Measurements from ENCODE around the gene AIF1L.

AIF1L gene

DNA sequence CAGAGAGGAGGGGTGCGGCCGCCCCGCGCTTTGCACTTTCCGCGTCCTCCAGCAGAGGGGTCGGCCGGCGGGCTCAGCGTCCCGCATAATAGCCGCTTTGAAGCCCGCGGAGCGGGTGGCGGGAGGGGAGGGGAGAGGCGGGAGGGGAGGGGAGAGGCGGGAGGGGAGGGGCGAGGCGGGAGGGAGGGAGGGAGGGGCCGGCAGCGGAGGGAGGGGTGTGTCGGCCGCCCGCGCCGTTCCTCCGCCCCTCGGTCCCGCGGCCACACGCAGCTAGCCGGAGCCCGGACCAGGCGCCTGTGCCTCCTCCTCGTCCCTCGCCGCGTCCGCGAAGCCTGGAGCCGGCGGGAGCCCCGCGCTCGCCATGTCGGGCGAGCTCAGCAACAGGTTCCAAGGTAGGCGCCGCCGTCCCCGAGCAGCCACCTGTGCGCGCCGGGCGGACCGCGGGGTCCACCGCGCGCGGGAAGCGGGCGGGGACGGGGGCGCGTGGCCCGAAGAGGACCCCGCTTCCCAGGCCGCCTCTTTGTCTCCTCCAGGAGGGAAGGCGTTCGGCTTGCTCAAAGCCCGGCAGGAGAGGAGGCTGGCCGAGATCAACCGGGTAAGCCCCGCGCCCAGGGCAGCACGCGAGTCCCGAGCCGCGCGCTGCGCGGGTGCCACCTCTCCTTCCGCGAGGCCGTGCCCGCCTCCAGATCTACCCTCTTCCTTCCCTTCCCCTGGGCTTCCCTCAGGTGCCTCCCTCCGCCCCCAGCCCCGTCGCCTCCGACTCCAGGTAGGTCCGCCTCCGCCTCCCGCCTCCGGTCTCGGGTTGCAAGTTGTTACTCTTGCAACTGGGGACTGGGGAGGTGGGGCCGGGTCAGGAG, at the start of gene AIF1L:
Gene AIF1L (plus strand): TSS at position 263 of the 857 bp plus-strand sequence. CDS start 99 bp downstream, at position 362.
- no peak for DNase-seq

DNA sequence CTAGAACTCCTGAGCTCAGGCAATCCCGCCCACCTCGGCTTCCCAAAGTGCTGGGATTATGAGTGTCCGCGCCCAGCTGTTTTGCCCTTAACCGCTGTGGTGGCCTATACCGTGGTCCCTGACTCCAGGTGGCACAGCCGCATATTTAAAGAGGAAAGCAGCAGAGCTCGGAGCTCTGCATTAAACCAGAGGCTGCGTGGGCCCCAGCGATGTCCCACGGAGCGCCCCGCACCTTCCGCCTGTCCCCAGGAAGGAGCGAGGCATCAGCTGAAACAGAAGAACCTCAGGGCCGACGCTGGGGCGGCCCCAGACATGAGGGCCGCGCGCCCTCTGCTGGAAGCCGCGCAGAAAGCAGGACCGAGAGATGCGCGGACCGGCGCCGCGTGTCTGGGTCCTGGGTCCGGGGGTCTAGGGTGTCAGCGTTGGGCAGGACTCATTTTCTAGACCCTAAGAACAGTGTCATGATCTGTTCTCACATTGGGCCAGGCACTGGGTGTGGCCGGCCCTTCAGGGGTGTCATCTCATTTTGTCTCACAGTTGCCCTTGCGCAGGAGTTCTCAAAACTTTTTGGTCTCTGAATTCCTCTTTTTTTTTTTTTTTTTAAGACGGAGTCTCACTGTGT, 49.6 kb upstream of the AIF1L start:
- DNase-seq, result peak; percentile 58

DNA sequence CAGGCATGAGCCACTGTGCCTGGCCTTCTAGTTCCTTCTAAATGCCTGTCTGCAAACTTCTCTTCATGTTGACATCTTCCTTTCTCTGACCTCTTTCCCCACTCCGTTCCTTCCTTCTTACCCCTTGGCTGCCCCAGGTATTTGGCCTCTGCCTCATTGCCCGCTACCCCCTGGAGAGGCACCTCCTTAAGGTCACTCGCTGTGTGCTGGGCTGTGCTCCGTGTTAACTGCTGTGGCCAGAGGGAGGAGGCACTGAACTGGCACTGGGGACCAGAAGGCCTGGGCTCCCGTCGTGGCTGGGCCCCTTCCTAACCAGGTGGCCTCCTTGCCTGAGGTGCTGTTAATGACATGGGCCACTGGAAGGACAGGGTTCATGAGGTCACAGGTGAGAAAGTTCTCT, 48.0 kb upstream of the AIF1L start:
- DNase-seq, result no peak

DNA sequence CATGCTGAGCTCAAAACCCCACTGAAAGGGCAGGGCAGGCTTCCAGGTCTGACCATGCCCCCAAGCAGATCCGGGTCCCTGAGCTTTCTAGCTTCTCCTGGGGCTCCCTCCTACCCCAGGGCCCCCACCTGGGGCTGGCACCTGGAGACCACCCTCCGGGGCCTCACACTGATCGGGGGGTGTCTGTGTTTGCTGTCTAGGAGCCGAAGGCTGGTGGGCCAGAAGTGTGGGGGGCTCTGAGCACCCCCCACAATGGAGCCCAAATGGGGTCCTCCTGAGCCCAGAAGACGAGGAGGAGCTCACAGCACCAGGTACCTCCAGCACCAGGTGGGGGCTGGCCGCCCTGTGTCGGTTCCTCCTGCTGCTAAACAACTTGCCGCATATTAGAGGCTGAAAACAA, 47.5 kb upstream of the AIF1L start:
- DNase-seq, result no peak

DNA sequence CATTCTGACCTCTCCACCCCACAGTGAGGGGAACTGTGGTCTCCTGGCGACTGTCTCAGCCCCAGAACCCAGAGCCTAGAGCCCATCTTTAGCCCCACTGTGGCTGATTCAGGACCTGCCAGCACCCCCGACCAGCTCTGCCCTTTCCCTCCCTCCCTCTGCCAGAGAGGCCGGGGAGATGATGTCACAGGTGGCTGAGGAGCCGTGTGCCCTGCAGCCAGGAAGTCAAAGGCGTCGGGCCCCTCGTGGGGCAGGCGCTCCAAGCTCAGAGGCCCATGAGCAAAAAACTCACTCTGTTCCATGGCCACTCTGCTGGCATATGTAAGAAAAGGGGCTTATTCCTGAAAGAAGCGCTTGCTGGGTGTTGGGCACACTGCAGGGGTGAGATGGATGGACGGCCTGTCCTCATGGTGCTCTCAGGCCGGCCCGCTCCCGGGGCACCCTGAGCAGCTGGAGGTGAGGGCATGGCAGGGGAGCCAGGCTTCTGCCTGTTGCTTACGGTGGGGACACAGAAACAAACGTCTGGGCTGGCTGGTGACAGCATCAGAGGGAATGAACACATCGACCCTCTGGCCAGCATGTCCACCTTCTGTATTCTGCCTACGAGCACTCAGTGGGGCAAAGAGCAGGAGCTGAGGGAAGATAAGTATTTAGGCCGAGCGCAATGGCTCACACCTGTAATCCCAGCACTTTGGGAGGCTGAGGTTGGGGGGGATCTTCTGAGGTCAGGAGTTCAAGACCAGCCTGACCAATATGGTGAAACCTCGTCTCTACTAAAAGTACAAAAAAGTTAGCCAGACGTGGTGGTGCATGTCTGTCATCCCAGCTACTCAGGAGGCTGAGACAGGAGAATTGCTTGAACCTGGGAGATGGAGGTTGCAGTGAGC, 46.3 kb upstream of the AIF1L start:
- DNase-seq, result no peak

DNA sequence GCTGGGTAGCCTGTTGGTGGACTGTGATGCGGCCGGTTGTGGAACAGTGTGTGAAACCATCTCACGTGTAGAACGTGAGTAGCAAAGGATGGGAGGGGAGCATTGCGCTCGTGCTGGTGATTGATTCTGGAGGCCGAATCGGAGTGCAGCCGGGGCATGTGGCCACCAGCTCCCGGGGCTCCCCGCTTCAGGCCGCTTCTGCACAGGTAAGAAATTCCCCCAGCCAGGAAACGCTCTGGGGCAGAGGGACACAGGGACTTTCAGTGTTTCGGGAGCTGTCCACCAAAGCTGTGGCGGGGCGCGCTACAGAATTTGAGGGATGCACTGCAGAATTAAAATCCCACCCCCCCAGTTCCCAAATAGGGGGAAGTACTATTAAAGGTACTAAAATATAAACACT, 45.5 kb upstream of the AIF1L start:
- no peak for DNase-seq

DNA sequence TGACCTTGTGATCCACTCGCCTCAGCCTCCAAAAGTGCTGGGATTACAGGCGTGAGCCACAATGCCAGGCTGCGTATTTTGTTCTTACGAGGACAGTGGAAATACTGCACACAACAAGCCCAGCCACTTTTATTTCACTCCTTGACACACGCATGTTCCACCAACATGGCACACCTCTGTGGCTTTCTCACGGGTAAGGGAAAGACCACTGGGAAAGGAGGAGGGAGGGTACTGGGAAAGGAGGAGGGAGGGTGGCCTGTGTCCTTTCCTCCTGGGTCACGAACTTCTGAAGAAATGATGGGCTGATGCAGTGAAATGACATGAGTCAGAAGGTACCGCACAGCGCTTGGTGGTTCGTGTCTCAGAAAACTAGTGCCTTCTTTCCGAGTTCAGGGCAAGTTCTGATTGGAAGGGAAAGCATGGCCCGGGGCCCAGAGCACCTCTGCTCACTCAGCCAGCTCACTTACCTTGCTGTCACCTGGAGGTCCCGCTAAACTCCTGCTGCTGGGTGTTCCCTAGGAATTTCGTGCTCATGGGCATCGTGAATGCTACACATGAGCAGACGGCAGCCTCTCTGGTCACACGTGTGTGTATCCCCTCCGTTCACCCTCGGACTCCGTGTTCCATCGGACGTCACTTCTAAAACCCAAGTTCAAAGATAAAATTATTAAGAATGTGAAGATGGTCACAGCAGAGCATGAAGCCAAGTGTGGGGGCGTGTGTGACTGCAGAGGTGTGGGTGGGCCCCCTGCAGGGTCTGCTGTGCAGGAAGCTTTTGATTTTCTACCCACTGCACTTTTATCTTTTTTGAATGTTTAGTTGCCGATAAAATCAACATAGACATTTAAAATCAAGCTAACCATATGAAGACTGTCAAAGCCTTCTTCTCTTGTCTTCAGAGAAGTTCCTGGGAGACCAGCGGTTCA, 44.5 kb upstream of the AIF1L start:
- no peak for DNase-seq

DNA sequence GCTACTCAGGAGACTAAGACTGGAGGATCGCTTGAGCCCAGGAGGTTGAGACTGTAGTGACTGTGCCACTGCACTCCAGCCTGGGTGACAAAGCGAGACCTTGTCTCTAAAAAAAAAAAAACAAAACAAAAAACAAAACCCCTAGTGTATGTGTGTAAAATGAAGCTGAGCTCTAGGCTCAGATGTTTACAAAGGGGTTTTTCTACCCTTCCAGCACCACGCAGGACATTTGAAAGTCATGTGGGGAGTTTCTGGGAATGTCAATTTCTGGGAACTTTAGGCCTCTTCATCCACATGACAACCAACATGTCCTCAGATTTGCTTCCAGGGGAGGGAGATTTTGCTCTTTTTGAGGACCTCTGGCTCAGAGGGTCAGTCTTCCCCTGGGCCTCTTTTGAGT, 42.4 kb upstream of the AIF1L start:
- DNase-seq, result no peak

DNA sequence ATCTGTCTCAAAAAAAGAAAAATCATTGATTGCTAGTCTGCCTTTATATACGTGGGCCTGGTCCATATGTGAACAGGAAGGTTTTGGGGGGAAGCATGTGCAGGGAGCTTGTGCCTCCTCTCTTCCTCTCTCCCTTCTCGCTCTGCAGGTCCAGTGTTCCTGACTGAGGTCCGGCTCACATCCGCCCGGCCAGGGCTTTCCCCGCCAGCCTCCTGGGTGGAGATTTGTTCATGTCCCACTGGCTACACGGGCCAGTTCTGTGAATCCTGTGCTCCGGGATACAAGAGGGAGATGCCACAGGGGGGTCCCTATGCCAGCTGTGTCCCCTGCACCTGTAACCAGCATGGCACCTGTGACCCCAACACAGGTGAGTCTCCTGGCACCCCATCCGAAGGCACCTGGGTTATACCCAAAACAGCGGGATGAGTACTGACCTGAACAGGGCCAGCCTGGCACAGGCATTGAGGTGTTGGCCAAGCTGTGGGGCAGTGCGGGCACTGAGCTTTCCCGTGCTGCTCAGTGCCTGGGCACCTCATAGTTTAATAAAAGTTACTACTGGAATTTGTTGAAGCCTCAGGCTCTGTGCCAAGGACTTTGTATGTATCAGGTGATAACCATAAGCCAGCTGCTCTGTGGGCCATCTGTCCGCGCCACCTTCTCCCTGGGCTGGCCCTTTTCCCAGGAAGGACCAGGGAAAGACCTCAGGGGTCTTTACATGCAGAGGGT, 39.4 kb upstream of the AIF1L start:
- DNase-seq, result no peak

DNA sequence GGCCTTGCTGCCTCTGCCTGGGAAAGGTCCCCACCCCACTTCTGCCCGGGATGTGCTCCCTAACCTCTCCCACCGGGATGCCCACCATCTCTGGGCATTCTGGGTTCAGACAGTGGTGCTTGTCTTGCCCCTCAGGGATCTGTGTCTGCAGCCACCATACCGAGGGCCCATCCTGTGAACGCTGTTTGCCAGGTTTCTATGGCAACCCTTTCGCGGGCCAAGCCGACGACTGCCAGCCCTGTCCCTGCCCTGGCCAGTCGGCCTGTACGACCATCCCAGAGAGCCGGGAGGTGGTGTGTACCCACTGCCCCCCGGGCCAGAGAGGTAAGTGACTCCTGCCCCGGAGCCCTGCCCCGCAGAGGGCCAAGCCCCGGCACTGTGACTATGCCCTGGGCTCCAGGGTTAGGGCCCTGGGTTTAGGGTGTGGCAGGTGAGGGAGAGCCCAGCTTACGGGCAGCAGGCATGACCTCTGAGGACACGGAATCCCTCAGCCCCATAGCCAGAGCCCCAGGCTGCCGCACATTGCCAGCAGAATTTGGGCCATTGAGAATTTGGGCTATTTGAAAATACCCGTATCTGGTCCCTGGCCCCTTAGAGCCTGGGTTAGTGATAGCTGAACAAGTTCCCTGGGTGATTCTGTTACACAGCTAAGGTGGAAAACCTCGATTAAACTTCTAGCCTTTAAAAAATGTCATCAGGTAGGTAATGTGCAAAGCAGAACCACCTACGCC, 35.3 kb upstream of the AIF1L start:
- DNase-seq, result no peak

DNA sequence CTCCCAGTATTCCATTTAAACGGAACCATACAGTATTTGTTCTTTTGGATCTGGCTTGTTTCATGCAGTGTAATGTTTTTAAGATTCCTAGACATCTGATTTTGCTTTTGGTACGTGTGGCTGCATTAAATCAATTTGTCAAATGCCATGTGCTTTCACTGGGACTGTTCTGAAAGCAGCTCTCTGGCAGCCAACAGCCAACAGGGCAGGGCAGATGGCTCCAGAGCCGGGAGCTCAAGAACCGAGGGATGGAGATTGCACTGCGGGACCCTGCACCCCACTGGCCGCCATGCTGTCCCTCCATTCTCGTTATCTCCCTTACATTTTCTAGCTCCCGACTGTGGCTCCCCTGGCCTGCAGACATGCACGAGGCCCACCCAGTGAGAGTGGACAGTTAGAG, 33.4 kb upstream of the AIF1L start:
- DNase-seq, result no peak

DNA sequence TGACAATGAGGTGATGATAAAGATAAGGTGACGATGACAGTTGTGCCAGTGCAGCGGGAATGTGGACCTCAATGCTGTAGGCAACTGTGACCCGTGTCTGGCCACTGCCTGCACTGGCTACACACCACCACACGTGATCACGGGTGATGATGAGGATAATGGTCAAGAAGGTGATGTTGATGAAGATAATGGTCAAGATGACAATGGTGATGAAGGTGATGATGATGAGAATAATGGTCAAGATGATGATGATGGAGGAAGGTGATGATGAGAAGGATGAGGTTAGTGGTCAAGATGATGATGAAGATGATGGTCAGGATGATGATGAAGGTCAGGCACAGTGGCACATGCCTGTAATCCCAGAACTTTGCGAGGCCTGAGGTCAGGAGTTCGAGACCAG, 30.7 kb upstream of the AIF1L start:
- DNase-seq, result no peak

DNA sequence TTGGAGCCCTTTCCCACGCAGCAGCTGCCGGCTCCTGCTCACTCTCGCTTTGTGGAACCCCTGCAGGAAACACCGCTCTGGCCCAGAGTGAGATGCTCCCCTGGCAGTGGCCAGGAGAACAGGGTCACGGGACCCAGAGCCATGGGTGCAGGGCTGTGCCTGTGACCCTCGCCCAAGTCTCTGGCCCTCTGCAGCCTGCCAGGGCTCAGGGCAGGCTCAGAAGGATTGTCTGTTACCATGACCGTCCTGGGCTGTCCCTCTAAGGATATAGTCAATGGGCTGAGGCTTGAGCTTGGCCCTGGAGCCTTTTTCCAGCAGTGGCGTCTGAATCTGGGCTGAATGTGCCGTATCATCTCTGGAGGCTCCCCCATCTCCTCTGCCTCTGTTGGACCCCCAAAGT, 28.7 kb upstream of the AIF1L start:
- no peak for DNase-seq

DNA sequence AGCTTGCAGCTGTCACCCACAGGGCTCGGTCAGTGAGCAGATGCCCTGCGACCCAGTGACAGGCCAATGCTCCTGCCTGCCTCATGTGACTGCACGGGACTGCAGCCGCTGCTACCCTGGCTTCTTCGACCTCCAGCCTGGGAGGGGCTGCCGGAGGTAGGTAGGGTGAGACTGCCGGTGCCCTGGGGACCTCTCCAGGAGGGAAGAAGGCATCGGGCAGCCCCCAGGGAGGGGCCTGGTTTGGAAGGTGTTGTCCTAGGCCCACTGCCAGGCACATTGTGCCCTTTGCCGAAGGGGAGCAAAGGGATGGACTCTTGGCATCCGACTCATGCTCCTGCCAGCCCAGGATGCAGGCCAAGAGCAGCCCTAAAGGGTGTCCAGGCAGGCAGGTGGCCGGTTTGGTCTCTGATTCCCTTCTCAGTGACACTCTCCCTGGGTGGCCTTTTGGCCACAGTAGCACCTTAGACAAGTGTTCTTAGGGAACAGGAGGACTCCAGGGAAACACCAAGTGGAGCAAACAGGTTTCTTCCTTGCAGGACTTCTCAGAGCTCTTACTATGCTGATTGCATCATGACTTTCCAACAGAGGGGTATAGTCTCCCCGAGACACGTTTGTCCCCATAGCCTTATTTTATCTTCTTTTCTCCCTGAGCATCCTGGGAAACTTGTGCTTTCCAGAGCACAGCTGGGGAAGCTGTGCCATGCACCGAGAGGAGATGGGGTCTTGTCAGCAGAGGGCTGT, 28.1 kb upstream of the AIF1L start:
- DNase-seq, result no peak

DNA sequence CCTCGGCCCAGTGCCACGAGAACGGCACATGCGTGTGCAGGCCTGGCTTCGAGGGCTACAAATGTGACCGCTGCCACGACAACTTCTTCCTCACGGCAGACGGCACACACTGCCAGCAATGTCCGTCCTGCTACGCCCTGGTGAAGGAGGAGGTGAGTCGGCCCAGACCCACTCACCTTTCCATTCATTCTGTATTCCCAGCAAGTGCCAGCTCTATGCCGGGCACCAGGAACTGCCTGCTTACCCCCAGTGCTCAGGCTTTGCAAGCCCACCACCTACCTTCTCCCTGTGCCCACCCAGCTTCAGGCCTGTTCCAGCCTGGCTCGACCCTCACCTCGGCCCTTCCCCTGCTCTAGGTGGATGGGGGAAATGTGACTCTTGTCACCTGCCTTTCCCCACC, 26.6 kb upstream of the AIF1L start:
- DNase-seq, result no peak

DNA sequence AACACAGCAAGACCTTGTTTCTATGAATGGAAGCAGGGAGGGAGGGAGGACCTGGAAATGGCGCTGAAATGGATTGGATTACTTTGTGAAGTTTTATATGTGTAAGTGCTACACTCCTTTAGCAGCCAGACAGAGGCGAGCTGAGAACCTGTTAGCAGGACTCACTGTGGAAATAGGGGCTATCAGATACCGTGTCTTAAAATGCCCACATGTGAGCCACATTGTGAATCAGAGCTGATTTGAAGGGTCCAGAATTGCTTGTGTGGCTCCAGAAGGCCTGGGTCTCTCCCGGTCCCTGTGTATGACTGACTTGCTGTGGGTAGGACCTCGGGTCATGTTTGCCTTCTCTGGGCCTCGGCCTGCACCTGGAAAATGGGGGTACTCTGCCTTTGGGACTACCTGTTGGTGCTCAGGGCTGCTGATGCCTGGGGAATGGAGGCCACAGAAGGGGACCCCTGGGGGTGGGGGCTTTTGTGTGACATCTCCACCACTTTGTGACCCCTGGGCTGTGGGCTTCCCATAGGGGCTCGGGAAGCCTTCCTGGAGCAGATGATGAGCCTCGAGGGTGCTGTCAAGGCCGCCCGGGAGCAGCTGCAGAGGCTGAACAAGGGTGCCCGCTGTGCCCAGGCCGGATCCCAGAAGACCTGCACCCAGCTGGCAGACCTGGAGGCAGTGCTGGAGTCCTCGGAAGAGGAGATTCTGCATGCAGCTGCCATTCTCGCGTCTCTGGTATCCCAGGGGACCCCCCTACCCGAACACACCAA, 24.0 kb upstream of the AIF1L start:
- DNase-seq, result no peak

DNA sequence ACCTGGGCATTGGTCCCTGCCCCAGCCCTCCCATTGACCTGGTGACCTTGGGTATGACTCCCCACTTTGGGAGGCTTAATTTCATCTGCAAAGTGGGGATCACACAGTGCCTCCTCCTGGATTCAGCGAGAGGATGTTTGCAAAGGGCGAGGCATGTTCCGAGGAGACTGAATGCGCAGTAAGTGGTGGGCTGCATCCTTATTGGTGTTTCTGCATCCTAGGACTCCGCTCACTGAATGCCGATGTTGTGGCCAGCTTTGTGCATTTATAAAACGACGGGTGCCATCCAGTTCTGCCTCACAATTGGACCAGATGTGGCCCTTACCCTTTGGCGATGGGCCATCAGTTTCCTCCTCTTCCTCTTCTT, 23.5 kb upstream of the AIF1L start:
- DNase-seq, result no peak

DNA sequence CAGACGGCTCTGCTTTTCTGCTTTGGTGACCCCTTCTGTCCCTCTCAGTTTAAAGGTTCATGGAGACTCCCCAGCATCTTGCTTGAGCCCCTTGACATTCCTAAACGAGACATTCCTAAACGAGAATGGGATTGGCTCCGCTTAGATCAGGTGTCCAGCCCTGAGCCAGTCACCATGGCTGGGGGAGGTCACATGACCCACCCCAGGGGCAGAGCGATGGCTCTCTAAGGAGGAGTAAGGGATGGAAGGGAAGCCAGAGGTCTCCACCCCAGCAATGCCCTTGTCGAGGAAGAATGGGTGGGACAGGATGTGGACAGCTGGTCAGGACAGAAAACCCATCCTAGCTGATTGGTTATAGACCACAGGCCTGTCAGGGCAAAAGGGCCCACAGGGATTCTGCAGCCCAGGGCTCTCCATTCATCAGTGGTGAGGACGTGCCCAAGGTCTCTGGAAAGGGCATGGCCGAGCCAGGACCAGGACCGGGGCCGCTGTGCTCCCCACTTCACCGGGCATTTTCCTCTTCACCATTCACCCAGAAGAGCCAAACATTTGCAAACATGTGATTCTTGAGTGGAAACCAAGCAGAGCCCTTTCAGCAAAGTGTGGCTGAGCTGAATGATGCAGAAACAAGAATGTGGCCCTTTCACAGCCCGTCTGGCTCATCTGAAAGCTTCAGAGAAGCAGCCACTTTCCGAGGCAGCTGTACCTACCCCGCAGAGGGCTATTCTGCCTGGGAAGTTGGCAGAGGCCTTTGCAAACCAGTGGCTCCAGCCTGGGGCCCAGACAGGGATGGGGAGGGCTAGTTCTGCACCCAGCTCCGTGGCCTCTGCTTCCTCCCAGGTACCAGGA, 19.8 kb upstream of the AIF1L start:
- no peak for DNase-seq

Data from activated effector memory CD4-positive, alpha-beta T cell treated with Interleukin-2 at 50 U/mL for 16 hours (primary cell).